Memory B cell (primary cell): ENCODE measurements around the gene PPP2R1B.
"Not testable (repeated sequence)": the region's sequence is repeated elsewhere in the genome, so short reads cannot be mapped to it uniquely, and the experiment has no call there.

ENCODE experiments used
- ATAC-seq: fragments of 150-1000 bp; cut with Tn5 transposase; 2 replicates; pipeline ENCODE4 v1.10.0; 2021; ENCODE audit warnings: low read depth, mild to moderate bottlenecking, moderate library complexity
- DNase-seq, 2 donors: peaks; one replicate each; pipeline ENCODE4 v3.0.0; 2022; ENCODE audit warnings: low spot score in 2 of 2
- H3K27ac Mint-ChIP-seq: one replicate; pipeline ENCODE4 v1.8.0; 2022; ENCODE audit warnings: mild to moderate bottlenecking, moderate library complexity, mixed read lengths
- H3K27me3 Mint-ChIP-seq: one replicate; pipeline ENCODE4 v1.8.0; 2022; ENCODE audit warnings: mixed read lengths
- H3K36me3 Mint-ChIP-seq: one replicate; pipeline ENCODE4 v1.8.0; 2022; ENCODE audit warnings: mild to moderate bottlenecking, mixed read lengths
- H3K4me1 Mint-ChIP-seq: one replicate; pipeline ENCODE4 v1.8.0; 2022; ENCODE audit warnings: mixed read lengths
- H3K4me3 Mint-ChIP-seq: one replicate; pipeline ENCODE4 v1.8.0; 2022; ENCODE audit warnings: mild to moderate bottlenecking, moderate library complexity, mixed read lengths
- H3K9me3 Mint-ChIP-seq: one replicate; pipeline ENCODE4 v1.8.0; 2022; ENCODE audit warnings: mixed read lengths

PPP2R1B gene

DNA sequence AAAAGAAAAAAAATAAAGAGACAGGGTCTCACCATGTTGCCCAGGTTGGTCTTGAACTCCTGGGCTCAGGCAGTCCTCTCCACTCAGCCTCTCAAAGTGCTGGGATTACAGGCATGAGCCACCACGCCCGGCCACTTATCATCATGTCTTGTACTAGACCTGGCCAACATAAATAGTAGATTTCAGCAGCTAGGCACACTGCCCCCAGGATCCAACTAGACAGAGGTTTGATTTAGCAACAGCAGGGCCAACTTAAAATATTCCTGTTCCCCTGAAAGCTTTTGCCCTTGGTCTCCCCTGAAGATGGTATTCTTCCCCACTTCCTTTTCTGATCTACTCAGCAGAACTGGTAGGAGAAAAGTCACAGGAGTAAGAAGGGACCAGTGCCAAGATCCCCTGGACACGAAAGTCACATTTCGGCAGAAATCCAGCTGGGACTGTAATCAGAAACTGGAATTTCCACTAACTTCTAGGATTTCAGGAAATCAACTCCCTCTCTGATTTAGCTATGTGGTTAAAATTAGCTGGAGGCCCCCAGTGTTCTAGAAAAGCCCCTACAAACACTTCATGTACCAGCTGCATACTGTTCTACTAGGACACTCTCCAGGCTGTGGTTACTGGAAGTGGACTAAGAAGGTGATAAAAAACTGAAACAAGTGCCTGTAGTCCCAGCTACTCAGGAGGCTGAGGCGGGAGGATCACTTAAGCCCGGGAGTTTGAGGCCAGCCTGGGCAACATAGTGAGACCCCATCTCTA lies 8.9 kb upstream of the PPP2R1B start:
- Mint-ChIP-seq H3K9me3 (no peaks in the 10 kb centered on the region), H3K4me3 (no peak overlapping the region), H3K27ac (no peak overlapping the region), H3K27me3 (no peaks in the 10 kb centered on the region), H3K4me1 (peaks cover 19% of the 10 kb centered on the region), H3K36me3 (no peaks in the 10 kb centered on the region)
- DNase-seq (no peak), ATAC-seq (no peak)

DNA sequence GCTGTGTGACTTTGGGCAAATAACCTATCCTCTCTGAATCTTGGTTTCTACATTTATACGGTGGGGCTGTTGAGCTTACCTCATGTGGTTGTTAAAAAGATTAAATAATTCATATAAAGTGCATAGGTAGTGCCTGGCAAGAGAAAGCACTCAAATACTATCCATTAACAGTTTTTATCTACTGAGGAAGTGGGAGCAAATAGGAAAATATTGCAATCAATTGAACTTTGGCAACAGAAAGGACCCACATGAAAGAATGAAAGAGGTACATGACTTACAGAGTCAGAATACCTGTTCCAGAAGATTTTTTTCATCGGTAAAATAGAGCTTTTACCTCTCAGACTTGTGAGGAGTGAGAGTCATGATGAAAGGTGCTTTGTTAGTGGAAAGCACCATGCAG lies 6.3 kb upstream of the PPP2R1B start:
- Mint-ChIP-seq H3K4me1 (peaks cover 19% of the 10 kb centered on the region), H3K4me3 (no peak overlapping the region), H3K36me3 (no peaks in the 10 kb centered on the region), H3K27ac (no peak overlapping the region), H3K27me3 (no peaks in the 10 kb centered on the region), H3K9me3 (no peaks in the 10 kb centered on the region)
- no peak for DNase-seq
- no peak for ATAC-seq

DNA sequence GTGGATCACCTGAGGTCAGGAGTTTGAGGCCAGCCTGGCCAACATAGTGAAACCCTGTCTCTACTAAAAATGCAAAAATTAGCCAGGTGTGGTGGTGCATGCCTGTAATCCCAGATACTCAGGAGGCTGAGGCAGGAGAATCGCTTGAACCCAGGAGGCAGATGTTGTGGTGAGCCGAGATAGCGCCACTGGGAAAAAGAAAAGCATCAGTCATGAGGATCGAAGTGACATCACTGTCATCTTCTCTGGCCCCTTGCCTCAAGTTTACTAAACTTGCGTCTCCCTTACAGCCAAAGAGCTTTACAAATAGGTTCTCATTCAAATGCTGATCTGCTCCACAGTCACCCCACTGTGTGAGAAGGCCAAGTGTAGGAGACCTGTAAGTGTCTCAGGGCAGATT lies 5.0 kb upstream of the PPP2R1B start:
- not testable (repeated sequence) for H3K36me3 Mint-ChIP-seq, H3K27me3 Mint-ChIP-seq, H3K4me3 Mint-ChIP-seq, H3K9me3 Mint-ChIP-seq, H3K27ac Mint-ChIP-seq, ATAC-seq, DNase-seq
- peaks cover 14% of the 10 kb centered on the region for H3K4me1 Mint-ChIP-seq

DNA sequence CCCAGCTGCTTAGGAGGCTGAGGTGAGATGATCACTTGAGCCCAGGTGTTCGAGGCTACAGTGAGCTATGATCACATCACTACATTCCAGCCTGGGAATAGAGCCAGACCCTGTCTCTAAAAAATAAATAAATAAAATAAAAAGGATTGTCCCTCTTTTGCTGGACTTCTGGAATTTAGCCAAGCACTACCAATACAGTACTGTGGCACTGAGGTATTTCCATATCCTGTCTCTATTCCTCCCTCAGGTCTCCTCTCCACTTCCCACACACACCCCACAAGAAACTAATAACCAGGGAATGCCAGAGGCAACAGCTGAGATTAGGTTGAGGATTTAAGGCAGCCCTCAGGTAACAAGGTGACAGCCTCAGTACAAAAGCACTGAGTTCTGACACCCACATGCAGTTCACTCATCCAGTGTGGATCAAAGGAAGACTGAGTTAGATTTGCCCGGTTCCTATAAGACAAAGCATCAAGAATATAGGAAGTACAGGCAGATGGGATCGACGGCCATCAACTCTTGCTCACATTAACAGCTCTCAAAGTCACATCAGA lies 4.5 kb upstream of the PPP2R1B start:
- Mint-ChIP-seq H3K36me3 (no peaks in the 10 kb centered on the region), H3K27me3 (no peaks in the 10 kb centered on the region), H3K9me3 (no peaks in the 10 kb centered on the region), H3K4me1 (peaks cover 8% of the 10 kb centered on the region), H3K27ac (no peak overlapping the region), H3K4me3 (no peak overlapping the region)
- ATAC-seq (no peak), DNase-seq (no peak)

DNA sequence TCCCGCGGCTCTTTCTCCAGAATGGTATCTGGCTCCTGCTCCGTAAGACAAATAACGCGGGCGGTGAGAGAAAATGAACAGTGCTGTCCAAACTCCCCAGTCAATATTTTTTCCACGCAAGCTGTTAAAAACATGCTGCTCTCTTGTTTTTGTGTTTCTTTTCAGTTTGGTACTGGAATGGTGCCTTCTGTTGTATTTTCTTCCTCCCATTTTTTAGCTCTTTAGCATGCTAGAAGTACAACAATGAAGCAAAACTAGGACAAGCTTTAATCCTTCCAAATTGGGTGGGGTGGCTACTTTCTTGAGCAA lies 599 bp upstream of the PPP2R1B start:
- H3K27me3 Mint-ChIP-seq, result no peaks in the 10 kb centered on the region
- peaks cover 7% of the 10 kb centered on the region for H3K36me3 Mint-ChIP-seq
- ATAC-seq (no peak), DNase-seq (no peak)
- peak overlapping the region; percentile 100 for H3K4me3 Mint-ChIP-seq
- no peaks in the 10 kb centered on the region for H3K9me3 Mint-ChIP-seq
- peak overlapping the region; percentile 88 for H3K27ac Mint-ChIP-seq
- peaks cover 24% of the 10 kb centered on the region for H3K4me1 Mint-ChIP-seq

DNA sequence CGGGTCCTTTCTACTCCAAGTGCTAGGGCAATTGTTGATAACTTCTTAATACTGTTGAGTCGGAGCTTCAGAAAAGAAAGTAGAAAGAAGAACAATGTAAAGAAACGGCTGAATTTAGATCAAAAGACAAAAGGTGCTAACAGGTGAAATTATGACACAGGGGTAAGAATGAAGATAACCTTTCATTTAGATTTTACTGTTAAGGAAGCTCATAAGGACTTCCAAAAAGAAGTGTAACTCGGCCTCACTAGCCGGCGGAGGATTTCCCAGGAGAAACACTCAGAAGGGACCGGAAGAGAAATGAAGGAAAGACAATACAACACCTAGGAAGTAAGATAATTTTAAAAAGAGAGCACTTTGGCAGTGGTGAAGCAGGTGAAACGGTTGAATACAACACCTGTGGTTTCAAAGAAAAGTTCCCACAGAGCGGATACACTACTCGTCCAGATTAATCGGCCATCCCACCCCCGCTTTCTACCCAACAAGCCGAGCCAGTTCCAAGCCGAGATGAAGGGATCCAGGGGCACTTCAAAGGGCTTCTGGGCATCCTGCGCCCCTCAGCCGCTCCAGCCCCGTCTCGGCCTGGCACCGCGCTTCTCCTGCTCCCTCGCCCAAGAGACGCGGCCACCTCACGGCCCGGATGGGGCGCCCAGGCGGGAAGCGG lies 737 bp downstream of the PPP2R1B start:
- peak; percentile 28 for ATAC-seq
- H3K36me3 Mint-ChIP-seq, result peaks cover 12% of the 10 kb centered on the region
- peak overlapping the region; percentile 100 for H3K4me3 Mint-ChIP-seq
- peak in 1 of 2 donors; percentile 6 for DNase-seq
- peak overlapping the region; percentile 88 for H3K27ac Mint-ChIP-seq
- peaks cover 24% of the 10 kb centered on the region for H3K4me1 Mint-ChIP-seq
- no peaks in the 10 kb centered on the region for H3K9me3 Mint-ChIP-seq
- H3K27me3 Mint-ChIP-seq, result no peaks in the 10 kb centered on the region

DNA sequence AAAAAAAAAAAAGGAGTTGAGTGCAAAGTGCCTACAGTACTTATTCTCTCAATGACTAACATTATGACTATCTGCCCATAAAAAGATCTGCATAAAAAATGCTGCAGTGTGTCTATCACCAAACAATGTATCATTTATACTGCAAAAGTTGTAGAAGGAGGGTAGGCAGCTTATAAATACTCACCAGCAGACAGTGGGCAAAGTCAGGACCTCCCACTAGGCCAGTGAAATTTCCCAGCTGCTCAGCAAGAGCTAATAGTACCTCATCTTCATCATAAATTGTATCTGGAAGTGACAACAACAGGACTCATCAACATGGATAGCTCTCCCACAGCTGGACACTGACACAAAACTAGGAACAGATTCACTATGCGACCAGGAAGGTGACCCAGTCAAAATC lies 1.6 kb downstream of the PPP2R1B start:
- peaks cover 16% of the 10 kb centered on the region for H3K36me3 Mint-ChIP-seq
- peaks cover 24% of the 10 kb centered on the region for H3K4me1 Mint-ChIP-seq
- ATAC-seq (no peak), DNase-seq (no peak)
- H3K4me3 Mint-ChIP-seq, result peak overlapping the region; percentile 24
- no peaks in the 10 kb centered on the region for H3K27me3 Mint-ChIP-seq
- H3K9me3 Mint-ChIP-seq, result no peaks in the 10 kb centered on the region
- no peak overlapping the region for H3K27ac Mint-ChIP-seq

DNA sequence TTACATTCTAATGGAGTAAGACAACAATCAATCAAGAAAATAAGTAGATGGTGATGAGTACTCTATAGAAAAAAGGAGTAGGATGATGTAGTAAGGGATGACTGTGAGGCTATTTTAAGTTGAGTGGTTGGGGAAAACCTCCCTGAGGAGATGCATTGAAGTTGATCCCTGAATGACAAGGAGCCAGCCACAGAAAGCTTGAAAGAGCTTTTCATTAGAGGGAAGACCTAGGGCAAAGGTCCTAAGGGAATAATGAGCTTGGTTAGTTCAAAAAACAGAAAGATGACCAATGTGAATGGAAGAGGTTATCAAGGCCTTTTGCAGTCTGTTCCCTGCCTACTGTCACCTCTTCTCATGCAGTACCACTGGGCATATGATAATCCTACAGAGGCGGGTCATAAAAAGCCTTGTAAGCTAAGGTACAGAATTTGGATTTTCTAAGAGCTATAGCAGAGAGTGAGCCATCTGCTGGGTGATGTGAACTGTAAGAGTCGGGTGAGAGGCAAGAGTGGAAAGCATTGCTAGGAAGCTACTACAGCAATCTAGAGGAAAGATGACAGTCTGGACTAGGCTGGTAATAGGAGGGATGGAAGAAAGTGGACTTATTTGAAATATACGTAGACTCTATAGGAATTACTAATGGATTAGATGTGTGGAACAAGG lies 3.1 kb downstream of the PPP2R1B start:
- no peaks in the 10 kb centered on the region for H3K27me3 Mint-ChIP-seq
- H3K9me3 Mint-ChIP-seq, result no peaks in the 10 kb centered on the region
- H3K27ac Mint-ChIP-seq, result no peak overlapping the region
- H3K4me1 Mint-ChIP-seq, result peaks cover 24% of the 10 kb centered on the region
- ATAC-seq, result no peak
- H3K4me3 Mint-ChIP-seq, result no peak overlapping the region
- H3K36me3 Mint-ChIP-seq, result peaks cover 28% of the 10 kb centered on the region
- no peak for DNase-seq

DNA sequence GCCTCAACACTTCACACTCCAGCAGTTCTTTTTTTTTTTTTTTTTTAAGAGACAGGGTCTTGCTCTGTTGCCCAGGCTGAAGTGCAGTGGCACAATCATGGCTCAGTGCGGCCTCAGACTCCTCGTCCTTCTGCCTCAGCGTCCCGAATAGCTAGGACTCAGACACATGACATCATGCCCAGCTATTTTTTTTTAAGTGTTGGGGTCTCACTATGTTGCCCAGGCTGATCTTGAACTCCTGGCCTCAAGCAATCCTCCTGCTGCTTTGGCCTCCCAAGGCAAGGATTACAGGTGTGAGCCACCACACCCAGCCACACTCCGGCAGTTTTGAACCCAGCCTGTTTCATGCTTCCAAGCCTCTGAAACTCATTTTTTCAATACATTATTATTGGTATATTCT lies 3.7 kb downstream of the PPP2R1B start:
- ATAC-seq (no peak), DNase-seq (no peak)
- Mint-ChIP-seq H3K36me3 (peaks cover 31% of the 10 kb centered on the region), H3K27me3 (no peaks in the 10 kb centered on the region), H3K27ac (no peak overlapping the region), H3K4me3 (no peak overlapping the region), H3K9me3 (no peaks in the 10 kb centered on the region), H3K4me1 (peaks cover 24% of the 10 kb centered on the region)

DNA sequence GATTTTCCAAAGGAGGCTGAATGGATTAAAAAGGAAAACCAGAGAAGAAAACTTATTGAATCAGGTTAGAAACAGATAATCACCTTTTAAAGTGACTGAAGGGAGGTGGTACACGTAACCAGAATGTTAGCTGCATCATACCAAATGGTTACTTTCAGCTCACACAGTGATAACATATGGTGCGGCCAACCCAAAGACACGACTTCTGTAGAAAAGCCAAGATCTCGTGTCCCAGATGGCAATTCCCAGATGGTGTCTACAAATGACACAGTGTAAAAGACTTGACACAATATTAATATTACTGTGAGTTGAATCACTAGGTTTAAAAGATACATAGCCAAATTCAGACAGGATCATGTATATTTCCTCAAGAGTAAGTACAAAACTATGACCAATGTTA lies 5.2 kb downstream of the PPP2R1B start:
- Mint-ChIP-seq H3K27me3 (no peaks in the 10 kb centered on the region), H3K36me3 (peaks cover 35% of the 10 kb centered on the region), H3K4me1 (peaks cover 20% of the 10 kb centered on the region), H3K4me3 (no peak overlapping the region), H3K9me3 (no peaks in the 10 kb centered on the region), H3K27ac (no peak overlapping the region)
- DNase-seq (no peak), ATAC-seq (no peak)

DNA sequence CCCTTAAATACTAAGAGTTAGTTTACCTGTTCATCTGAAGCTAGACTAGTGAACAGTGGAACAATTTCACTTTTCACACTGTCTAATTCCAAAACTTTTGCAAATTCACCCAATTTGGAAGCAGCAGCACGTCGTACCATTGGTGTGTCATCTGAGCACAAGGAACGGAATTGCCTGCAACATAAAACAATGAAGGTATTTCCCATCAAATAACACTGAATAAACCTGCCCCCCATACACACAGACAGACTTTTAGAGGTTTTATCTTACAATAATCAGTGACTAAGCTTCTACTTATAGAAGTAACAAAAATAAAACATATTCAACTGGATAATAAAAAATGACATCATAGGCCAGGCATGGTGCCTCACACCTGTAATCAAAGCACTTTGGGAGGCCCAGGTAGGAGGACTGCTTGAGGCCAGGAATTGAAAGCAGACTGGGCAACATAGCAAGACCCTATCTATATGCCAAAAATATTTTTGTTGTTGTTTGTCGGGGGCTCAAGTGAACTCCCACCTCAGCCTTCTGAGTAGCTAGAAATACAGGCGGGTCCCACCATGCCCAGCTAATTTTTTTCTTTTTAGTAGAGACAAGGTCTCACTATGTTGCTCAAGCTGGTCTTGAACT lies 6.3 kb downstream of the PPP2R1B start:
- Mint-ChIP-seq H3K9me3 (no peaks in the 10 kb centered on the region), H3K36me3 (peaks cover 37% of the 10 kb centered on the region), H3K27me3 (no peaks in the 10 kb centered on the region), H3K27ac (no peak overlapping the region), H3K4me1 (peaks cover 14% of the 10 kb centered on the region), H3K4me3 (no peak overlapping the region)
- ATAC-seq (no peak), DNase-seq (no peak)

DNA sequence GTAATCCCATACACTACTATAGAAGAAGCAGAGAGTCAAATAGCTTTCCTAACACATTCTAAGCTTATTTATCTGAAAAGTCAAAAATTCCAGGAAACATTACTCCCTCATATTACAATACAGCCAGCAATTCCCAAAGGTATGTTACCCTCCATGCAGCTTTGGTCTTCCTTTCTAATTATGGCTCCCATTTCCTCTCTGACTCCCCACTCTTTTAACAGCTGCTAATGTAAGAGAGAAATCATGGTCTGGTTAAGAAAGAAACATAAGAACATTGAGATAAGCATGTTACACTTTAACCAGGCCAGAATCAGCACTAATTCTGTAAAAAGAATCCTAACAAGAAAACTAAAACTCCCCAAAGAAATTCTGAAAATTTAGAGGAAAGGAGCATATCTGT lies 6.8 kb downstream of the PPP2R1B start:
- Mint-ChIP-seq H3K4me1 (peaks cover 10% of the 10 kb centered on the region), H3K4me3 (no peak overlapping the region), H3K27ac (no peak overlapping the region), H3K27me3 (no peaks in the 10 kb centered on the region), H3K36me3 (peaks cover 37% of the 10 kb centered on the region), H3K9me3 (no peaks in the 10 kb centered on the region)
- no peak for DNase-seq
- no peak for ATAC-seq

DNA sequence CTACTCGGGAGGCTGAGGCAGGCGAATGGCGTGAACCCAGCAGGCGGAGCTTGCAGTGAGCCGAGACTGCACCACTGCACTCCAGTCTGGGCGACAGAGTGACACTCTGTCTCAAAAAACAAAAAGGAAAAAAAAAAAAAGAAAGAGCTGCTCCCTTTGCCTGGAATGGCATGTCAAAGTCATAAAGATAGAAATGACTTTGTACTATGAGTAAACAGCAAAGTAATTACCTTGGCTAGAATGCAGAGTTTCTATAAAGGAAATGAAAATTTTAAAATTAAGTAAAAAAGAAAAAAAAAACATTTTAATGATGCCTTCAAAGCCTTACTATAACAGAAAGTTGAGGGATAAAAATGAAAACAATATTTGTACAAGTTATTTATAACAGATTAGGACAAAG lies 10.1 kb downstream of the PPP2R1B start:
- Mint-ChIP-seq H3K36me3 (peaks cover 39% of the 10 kb centered on the region), H3K27me3 (no peaks in the 10 kb centered on the region)
- no peak for DNase-seq

DNA sequence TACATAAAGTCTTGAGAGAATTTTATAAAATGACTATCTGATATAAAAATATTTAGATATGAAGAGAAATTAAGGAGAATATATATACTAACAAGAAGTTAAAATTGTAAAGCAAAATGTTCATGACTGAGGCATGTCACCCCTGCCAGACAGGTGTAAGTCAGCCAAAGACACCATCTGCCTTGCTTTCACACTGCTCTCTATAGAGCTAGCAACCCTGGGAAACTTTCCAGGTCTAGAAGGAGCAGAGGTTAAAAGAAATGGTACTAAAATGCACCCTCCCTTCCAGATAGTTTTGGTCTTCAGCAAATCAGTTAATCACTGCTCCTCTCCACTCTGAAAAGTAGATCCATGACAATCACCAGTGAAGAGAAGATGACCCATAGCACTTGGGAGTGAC lies 16.5 kb downstream of the PPP2R1B start:
- Mint-ChIP-seq H3K4me3 (no peak overlapping the region), H3K36me3 (peaks cover 39% of the 10 kb centered on the region)

More for the DNA sequence above, 10.1 kb downstream of the PPP2R1B start:
- Mint-ChIP-seq H3K27ac (no peak overlapping the region), H3K9me3 (no peaks in the 10 kb centered on the region), H3K4me3 (no peak overlapping the region), H3K4me1 (no peaks in the 10 kb centered on the region)
- ATAC-seq, result no peak

More for the DNA sequence above, 16.5 kb downstream of the PPP2R1B start:
- no peaks in the 10 kb centered on the region for H3K9me3 Mint-ChIP-seq
- no peaks in the 10 kb centered on the region for H3K4me1 Mint-ChIP-seq
- no peaks in the 10 kb centered on the region for H3K27me3 Mint-ChIP-seq
- ATAC-seq, result no peak
- DNase-seq, result no peak
- no peak overlapping the region for H3K27ac Mint-ChIP-seq
